ENCODE data around the gene FGD2. TPM values are rescaled to one million over a fixed set of nuclear protein-coding genes. Genes with fewer than 3 reads are reported as not detected.

FGD2 gene
- total and polyA plus RNA-seq, 9 of the 15 experiments (the other 6 are each of a cell fraction or from before 2014, with no cell fraction given): 0.09 TPM; not detected in 8

- TF ChIP-seq DLX4 (CRISPR knock-in tag; IDR thresholded peaks at IDR 0.05): no peak
- TF ChIP-seq TAL1 (IDR thresholded peaks at IDR 0.05): no peak
- no peak for TF ChIP-seq RNF2 (IDR thresholded peaks at IDR 0.05)
- TF ChIP-seq ZNF41 (CRISPR knock-in tag; conservative IDR thresholded peaks at IDR 0.05): no peak
- TF ChIP-seq KLF6 (CRISPR knock-in tag; IDR thresholded peaks at IDR 0.05; ENCODE audit: borderline replicate concordance): no peak
- no peak for TF ChIP-seq ZNF316 (IDR thresholded peaks at IDR 0.05)
- no peak for TF ChIP-seq EWSR1 (IDR thresholded peaks at IDR 0.05; ENCODE audit: borderline replicate concordance, low read depth, partially characterized antibody)
- TF ChIP-seq NFE2 (IDR thresholded peaks at IDR 0.05; ENCODE audit: low read depth): 0 out of 2 replicates have a peak, but pooled peaks have one; percentile 21
- TF ChIP-seq ZNF12 (CRISPR knock-in tag; IDR thresholded peaks at IDR 0.05): no peak
- no peak for TF ChIP-seq ZNF740 (CRISPR knock-in tag; IDR thresholded peaks at IDR 0.05)
- TF ChIP-seq ZNF740 (tag; IDR thresholded peaks at IDR 0.05): no peak
- TF ChIP-seq CBX1 (IDR thresholded peaks at IDR 0.05; ENCODE audit: low read depth): no peak
- peak in 1 of 2 experiments; percentile 31; a peak in 1 of 4 replicates for TF ChIP-seq HDAC1 (IDR thresholded peaks at IDR 0.05)
- TF ChIP-seq CAMTA2 (CRISPR knock-in tag; conservative IDR thresholded peaks at IDR 0.05): no peak
- TF ChIP-seq POU5F1 (IDR thresholded peaks at IDR 0.05; ENCODE audit: borderline replicate concordance, low read depth, low read length, partially characterized antibody): no peak
- TF ChIP-seq RFX5 (IDR thresholded peaks at IDR 0.05; ENCODE audit: low read depth, low read length): no peak
- no peak for TF ChIP-seq ZNF384 (IDR thresholded peaks at IDR 0.05; ENCODE audit: low read depth, low read length)
- TF ChIP-seq SETDB1 (IDR thresholded peaks at IDR 0.05; ENCODE audit: low read length): no peak
- TF ChIP-seq KDM5B (IDR thresholded peaks at IDR 0.05; ENCODE audit: insufficient replicate concordance, low read depth, low read length): no peak
- no peak for TF ChIP-seq WHSC1 (IDR thresholded peaks at IDR 0.05; ENCODE audit: low read length)
- TF ChIP-seq ZNF76 (CRISPR knock-in tag; IDR thresholded peaks at IDR 0.05; ENCODE audit: borderline replicate concordance): no peak
- TF ChIP-seq ASH1L (IDR thresholded peaks at IDR 0.05; ENCODE audit: borderline replicate concordance, low read depth, partially characterized antibody): no peak
- no peak for TF ChIP-seq SIN3A (IDR thresholded peaks at IDR 0.05; ENCODE audit: borderline replicate concordance in 2 of 2, control insufficient read depth in 1 of 2, low read depth in 2 of 2, low read length in 2 of 2)
- TF ChIP-seq NR0B1 (IDR thresholded peaks at IDR 0.05; ENCODE audit: partially characterized antibody): no peak
- no peak for TF ChIP-seq USF2 (CRISPR knock-in tag; IDR thresholded peaks at IDR 0.05)
- no peak for TF ChIP-seq DPF2 (IDR thresholded peaks at IDR 0.05)
These were observed 13.0 kb downstream of the FGD2 start (continued) for GRCh38 chr6:37018198-37019064.
